Erythroblast (primary cell): ENCODE results near the gene TNIK.

Experiments
- GATA1 ChIP-seq: IDR thresholded peaks from 2 replicates; pipeline ENCODE4 v1.6.1; 2011; ENCODE audit warnings: low read depth, mild to moderate bottlenecking, control low read depth, low read length, moderate library complexity
- POLR2A ChIP-seq: IDR thresholded peaks from 2 replicates; pipeline ENCODE4 v1.6.1; 2011; ENCODE audit warnings: mild to moderate bottlenecking, low read length

DNA sequence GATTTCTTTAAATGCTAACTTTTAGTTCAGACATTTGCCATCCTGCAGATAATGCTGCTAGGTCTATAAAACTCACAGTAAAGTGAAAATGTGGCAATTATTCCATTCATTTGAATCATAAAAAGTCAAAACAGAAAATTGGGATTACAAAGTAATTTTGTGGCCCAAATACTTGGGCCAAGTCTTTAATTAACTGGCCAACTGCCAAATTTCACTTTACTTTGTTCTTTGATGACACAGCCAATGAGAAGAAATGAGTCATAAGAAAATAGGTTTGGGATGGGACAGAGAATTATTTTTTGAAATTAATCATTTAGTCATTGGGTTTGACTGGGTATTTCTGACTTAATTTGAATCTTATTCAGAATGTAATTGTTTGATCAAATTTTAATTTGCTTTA is 343.8 kb downstream of the TNIK start:
- TF ChIP-seq POLR2A = no peak
- no peak for TF ChIP-seq GATA1
